ENCODE results near the gene CRB1. TPM values are rescaled to one million over a fixed set of nuclear protein-coding genes. Genes with fewer than 3 reads are reported as not detected.

CRB1 gene
- polyA plus RNA-seq, 5 donors = 0.25 to 0.52 (median 0.32) TPM

GRCh38 chr1:197303463-197303862 lies 35.4 kb downstream of the CRB1 start:
- DNase-seq = no peak

- DNase-seq = no peak
These were observed 36.7 kb downstream of the CRB1 start for GRCh38 chr1:197304638-197305200.

GRCh38 chr1:197305925-197306324 lies 37.9 kb downstream of the CRB1 start:
- no peak for DNase-seq

GRCh38 chr1:197306381-197307062 lies 38.5 kb downstream of the CRB1 start:
- DNase-seq = no peak

- no peak for DNase-seq
These were observed 39.1 kb downstream of the CRB1 start for GRCh38 chr1:197307136-197307535.

- DNase-seq = no peak
These were observed 39.5 kb downstream of the CRB1 start for GRCh38 chr1:197307551-197307950.

- DNase-seq = no peak
These were observed 43.0 kb downstream of the CRB1 start for GRCh38 chr1:197311081-197311480.

- no peak for DNase-seq
These were observed 44.1 kb downstream of the CRB1 start for GRCh38 chr1:197312163-197312562.

- DNase-seq = no peak
These were observed 45.7 kb downstream of the CRB1 start for GRCh38 chr1:197313713-197314112.

- no peak for DNase-seq
These were observed 46.6 kb downstream of the CRB1 start for GRCh38 chr1:197314682-197315081.

GRCh38 chr1:197319631-197320030 lies 51.6 kb downstream of the CRB1 start:
- DNase-seq = no peak

- no peak for DNase-seq
These were observed 53.0 kb downstream of the CRB1 start for GRCh38 chr1:197320991-197321531.

GRCh38 chr1:197321811-197322210 lies 53.8 kb downstream of the CRB1 start:
- no peak for DNase-seq

- no peak for DNase-seq
These were observed 59.8 kb downstream of the CRB1 start for GRCh38 chr1:197327776-197328364.

GRCh38 chr1:197330213-197330612 lies 62.2 kb downstream of the CRB1 start:
- no peak for DNase-seq

- no peak for DNase-seq
These were observed 63.5 kb downstream of the CRB1 start for GRCh38 chr1:197331565-197331964.

- DNase-seq = no peak
These were observed 65.0 kb downstream of the CRB1 start for GRCh38 chr1:197333041-197333440.

GRCh38 chr1:197336571-197336970 lies 68.5 kb downstream of the CRB1 start:
- DNase-seq = no peak

- DNase-seq = no peak
These were observed 71.3 kb downstream of the CRB1 start for GRCh38 chr1:197339106-197340060.

- DNase-seq = no peak
These were observed 73.6 kb downstream of the CRB1 start for GRCh38 chr1:197341626-197342025.

GRCh38 chr1:197342044-197342565 lies 74.1 kb downstream of the CRB1 start:
- no peak for DNase-seq

- DNase-seq = no peak
These were observed 74.6 kb downstream of the CRB1 start for GRCh38 chr1:197342669-197343068.

Measured in right lung (tissue), 5 donors.